Parathyroid adenoma (tissue), 2 donors: ENCODE measurements around the gene MIPOL1.

Experiments used
- H2AFZ ChIP-seq: fragments of 300-600 bp; sonication (generic); one replicate; pipeline ENCODE4 v1.7.0; 2017; ENCODE audit warnings: antibody characterized with exemption, mild to moderate bottlenecking
- H3K27ac ChIP-seq: fragments of 300-600 bp; sonication (generic); one replicate; pipeline ENCODE4 v1.7.0; 2017
- H3K27me3 ChIP-seq: fragments of 300-600 bp; sonication (generic); one replicate; pipeline ENCODE4 v1.7.0; 2017; ENCODE audit warnings: low read length; ENCODE audit not compliant: control insufficient read depth, insufficient read depth
- H3K36me3 ChIP-seq: fragments of 300-600 bp; sonication (generic); one replicate; pipeline ENCODE4 v1.7.0; 2017; ENCODE audit warnings: low read length; ENCODE audit not compliant: control insufficient read depth, insufficient read depth
- H3K4me1 ChIP-seq: fragments of 300-600 bp; sonication (generic); one replicate; pipeline ENCODE4 v1.7.0; 2017; ENCODE audit warnings: control low read depth
- H3K4me2 ChIP-seq: fragments of 300-600 bp; sonication (generic); one replicate; pipeline ENCODE4 v1.7.0; 2017; ENCODE audit warnings: low read length
- H3K4me3 ChIP-seq: fragments of 300-600 bp; sonication (generic); one replicate; pipeline ENCODE4 v1.7.0; 2017; ENCODE audit warnings: low read depth, low read length
- H3K79me2 ChIP-seq: fragments of 300-600 bp; sonication (generic); one replicate; pipeline ENCODE4 v1.7.0; 2017; ENCODE audit warnings: control low read depth
- H3K9ac ChIP-seq: fragments of 300-600 bp; sonication (generic); one replicate; pipeline ENCODE4 v1.7.0; 2017; ENCODE audit warnings: mild to moderate bottlenecking
- H3K9me3 ChIP-seq: fragments of 300-600 bp; sonication (generic); one replicate; pipeline ENCODE4 v1.7.0; 2017; ENCODE audit warnings: low read length; ENCODE audit not compliant: control insufficient read depth
- TF ChIP-seq, protein P1 (sequence below): fragments of 300-600 bp; sonication (generic); IDR thresholded peaks from one replicate; pipeline ENCODE4 v1.7.0; 2017; ENCODE audit warnings: antibody characterized with exemption, mild to moderate bottlenecking
- donor health status: primary hyperparathyroidism.

The MIPOL1 gene

DNA sequence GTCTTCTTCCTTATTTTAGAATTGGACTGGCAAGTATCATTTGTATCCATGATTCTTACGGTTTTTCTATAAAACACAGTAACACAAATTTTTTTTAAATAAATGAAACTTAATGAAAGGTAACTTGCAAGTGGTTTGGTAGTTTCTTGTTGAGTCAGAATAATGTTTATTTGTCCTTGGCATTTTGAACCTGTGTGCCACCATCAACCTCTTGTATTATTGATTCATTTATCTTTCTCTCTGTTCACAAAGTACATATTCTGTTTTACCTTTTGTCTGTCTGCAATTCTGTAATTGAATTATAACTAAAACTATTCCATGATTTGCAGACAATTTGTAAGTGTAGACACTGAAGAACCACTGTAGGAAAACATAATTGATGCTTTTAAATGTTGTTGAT lies 54.7 kb downstream of the MIPOL1 start:
- Histone ChIP-seq H3K79me2 (no peaks in the 10 kb centered on the region), H3K27ac (no peak overlapping the region), H3K9me3 (no peaks in the 10 kb centered on the region), H3K4me2 (no peak overlapping the region), H3K4me1 (no peaks in the 10 kb centered on the region), H3K36me3 (no peaks in the 10 kb centered on the region), H2AFZ (no peak overlapping the region), H3K27me3 (no peaks in the 10 kb centered on the region), H3K4me3 (no peak overlapping the region), H3K9ac (no peak overlapping the region)
- TF ChIP-seq, protein P1, sequence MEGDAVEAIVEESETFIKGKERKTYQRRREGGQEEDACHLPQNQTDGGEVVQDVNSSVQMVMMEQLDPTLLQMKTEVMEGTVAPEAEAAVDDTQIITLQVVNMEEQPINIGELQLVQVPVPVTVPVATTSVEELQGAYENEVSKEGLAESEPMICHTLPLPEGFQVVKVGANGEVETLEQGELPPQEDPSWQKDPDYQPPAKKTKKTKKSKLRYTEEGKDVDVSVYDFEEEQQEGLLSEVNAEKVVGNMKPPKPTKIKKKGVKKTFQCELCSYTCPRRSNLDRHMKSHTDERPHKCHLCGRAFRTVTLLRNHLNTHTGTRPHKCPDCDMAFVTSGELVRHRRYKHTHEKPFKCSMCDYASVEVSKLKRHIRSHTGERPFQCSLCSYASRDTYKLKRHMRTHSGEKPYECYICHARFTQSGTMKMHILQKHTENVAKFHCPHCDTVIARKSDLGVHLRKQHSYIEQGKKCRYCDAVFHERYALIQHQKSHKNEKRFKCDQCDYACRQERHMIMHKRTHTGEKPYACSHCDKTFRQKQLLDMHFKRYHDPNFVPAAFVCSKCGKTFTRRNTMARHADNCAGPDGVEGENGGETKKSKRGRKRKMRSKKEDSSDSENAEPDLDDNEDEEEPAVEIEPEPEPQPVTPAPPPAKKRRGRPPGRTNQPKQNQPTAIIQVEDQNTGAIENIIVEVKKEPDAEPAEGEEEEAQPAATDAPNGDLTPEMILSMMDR: no peak

DNA sequence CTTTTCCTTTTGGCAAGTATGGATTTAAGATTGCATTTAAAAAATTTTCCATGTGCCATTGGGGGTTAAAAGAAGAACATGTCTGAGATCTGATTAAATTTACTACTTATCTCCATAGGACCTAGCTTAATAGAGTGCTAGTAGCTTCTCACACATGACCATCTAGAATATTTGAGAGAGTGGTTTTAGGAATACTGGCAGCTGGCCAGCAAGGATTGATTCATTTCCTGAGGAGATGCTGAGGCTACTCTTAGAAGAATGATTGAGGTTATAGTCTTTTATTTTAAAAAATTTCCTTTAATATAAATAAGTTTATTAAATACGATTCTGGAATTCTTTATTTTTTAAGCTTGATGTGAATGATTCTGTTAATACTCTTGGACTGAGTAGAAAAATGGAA lies 56.2 kb downstream of the MIPOL1 start:
- H2AFZ ChIP-seq: no peak overlapping the region
- H3K27ac ChIP-seq: no peak overlapping the region
- H3K27me3 ChIP-seq: no peaks in the 10 kb centered on the region
- H3K36me3 ChIP-seq: no peaks in the 10 kb centered on the region
- no peaks in the 10 kb centered on the region for H3K79me2 ChIP-seq
- H3K4me3 ChIP-seq: no peak overlapping the region
- H3K9ac ChIP-seq: no peak overlapping the region
- no peaks in the 10 kb centered on the region for H3K4me1 ChIP-seq
- H3K9me3 ChIP-seq: no peaks in the 10 kb centered on the region
- H3K4me2 ChIP-seq: no peak overlapping the region
- TF ChIP-seq, protein P1: no peak

DNA sequence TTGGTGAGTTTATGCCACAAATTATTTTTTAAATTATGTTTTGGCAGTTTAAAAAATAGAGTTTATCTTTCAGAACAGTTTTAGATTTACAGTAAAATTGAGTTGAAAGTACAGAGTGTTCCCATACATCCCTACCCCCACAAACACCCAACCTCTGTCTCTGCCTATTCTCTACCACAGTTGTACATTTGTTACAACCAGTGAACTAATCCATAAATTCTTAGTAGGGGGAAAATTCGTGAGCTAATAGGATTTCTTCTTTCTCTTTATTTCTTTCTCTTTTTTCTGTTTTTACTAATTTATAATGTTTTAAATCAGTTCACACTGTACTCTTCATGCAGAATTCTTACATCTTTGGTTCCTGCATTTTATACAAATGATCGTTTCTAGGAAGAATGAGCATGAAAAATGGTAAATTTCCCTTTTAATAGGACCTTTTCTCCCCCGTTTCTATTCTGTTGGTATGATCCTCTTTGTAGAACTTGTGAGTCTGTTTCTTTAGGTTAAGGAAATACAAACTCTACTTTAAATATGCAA lies 56.7 kb downstream of the MIPOL1 start:
- Histone ChIP-seq H3K27me3 (no peaks in the 10 kb centered on the region), H3K27ac (no peak overlapping the region), H3K9ac (no peak overlapping the region), H3K4me2 (no peak overlapping the region), H3K4me1 (no peaks in the 10 kb centered on the region), H3K79me2 (no peaks in the 10 kb centered on the region), H2AFZ (no peak overlapping the region), H3K36me3 (no peaks in the 10 kb centered on the region), H3K4me3 (no peak overlapping the region), H3K9me3 (no peaks in the 10 kb centered on the region)
- TF ChIP-seq, protein P1: no peak

GRCh38 chr14:37257501-37258070 lies 59.8 kb downstream of the MIPOL1 start:
- no peaks in the 10 kb centered on the region for H3K27me3 ChIP-seq
- no peak overlapping the region for H3K4me2 ChIP-seq
- no peaks in the 10 kb centered on the region for H3K79me2 ChIP-seq
- no peak overlapping the region for H3K9ac ChIP-seq
- H3K4me1 ChIP-seq: no peaks in the 10 kb centered on the region
- H3K9me3 ChIP-seq: no peaks in the 10 kb centered on the region
- H3K27ac ChIP-seq: no peak overlapping the region
- TF ChIP-seq, protein P1: no peak
- no peak overlapping the region for H3K4me3 ChIP-seq
- H2AFZ ChIP-seq: no peak overlapping the region
- H3K36me3 ChIP-seq: no peaks in the 10 kb centered on the region

DNA sequence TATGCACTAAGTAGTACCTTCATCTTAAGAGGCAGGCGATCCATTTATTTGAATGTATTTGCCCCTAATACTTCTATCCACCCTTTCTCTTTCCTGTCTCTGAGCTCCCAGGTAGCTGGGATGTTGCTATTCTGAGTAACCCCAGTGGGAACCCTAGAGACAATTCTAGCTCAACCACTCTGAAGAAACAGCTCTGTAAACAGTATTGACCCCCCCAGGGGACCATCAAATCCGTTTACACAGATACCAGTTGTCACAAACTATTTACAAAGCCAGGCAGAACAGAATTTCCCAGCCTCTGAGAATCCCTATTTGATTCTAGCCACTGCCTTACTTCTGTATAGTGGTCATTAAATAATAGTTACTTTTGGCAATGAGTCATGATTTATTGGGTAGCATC lies 64.9 kb downstream of the MIPOL1 start:
- H3K9me3 ChIP-seq: no peaks in the 10 kb centered on the region
- TF ChIP-seq, protein P1: no peak
- H3K4me2 ChIP-seq: no peak overlapping the region
- H3K27me3 ChIP-seq: no peaks in the 10 kb centered on the region
- H3K79me2 ChIP-seq: no peaks in the 10 kb centered on the region
- H3K4me1 ChIP-seq: no peaks in the 10 kb centered on the region
- H3K36me3 ChIP-seq: no peaks in the 10 kb centered on the region
- no peak overlapping the region for H2AFZ ChIP-seq
- no peak overlapping the region for H3K9ac ChIP-seq
- H3K27ac ChIP-seq: no peak overlapping the region
- no peak overlapping the region for H3K4me3 ChIP-seq
